ENCODE measurements around the gene KANK4.

- TF ChIP-seq ZNF565 (CRISPR knock-in tag; conservative IDR thresholded peaks at IDR 0.05; ENCODE audit: low read depth) (no peak), TOX (CRISPR knock-in tag; IDR thresholded peaks at IDR 0.05; ENCODE audit: borderline replicate concordance) (no peak), CREB5 (CRISPR knock-in tag; IDR thresholded peaks at IDR 0.05; ENCODE audit: low read depth) (no peak), ZFP30 (CRISPR knock-in tag; IDR thresholded peaks at IDR 0.05) (no peak), RARB (CRISPR knock-in tag; IDR thresholded peaks at IDR 0.05) (no peak), POU6F1 (CRISPR knock-in tag; IDR thresholded peaks at IDR 0.05; ENCODE audit: borderline replicate concordance, low read depth) (no peak), ZC3H10 (CRISPR knock-in tag; IDR thresholded peaks at IDR 0.05) (no peak), OSR1 (CRISPR knock-in tag; IDR thresholded peaks at IDR 0.05) (no peak), TSHZ2 (CRISPR knock-in tag; IDR thresholded peaks at IDR 0.05) (no peak), PATZ1 (CRISPR knock-in tag; IDR thresholded peaks at IDR 0.05; ENCODE audit: borderline replicate concordance) (no peak), CSDC2 (CRISPR knock-in tag; IDR thresholded peaks at IDR 0.05) (no peak)
Measured at GRCh38 chr1:62364721-62365120, 45.5 kb upstream of the KANK4 start.
